OCI-LY1 (cell line): Measurements from ENCODE around the gene SYK.

Experiments
- CTCF ChIP-seq: fragments of 200-600 bp; sonication (generic), shearing (Covaris generic); IDR thresholded peaks from 2 replicates; pipeline ENCODE4 v1.5.1; 2017; ENCODE audit warnings: mild to moderate bottlenecking, antibody characterized with exemption, low read length, moderate library complexity, mixed read lengths
- EZH2 ChIP-seq: fragments of 200-600 bp; sonication (generic), shearing (Covaris generic); IDR thresholded peaks from 2 replicates; pipeline ENCODE4 v1.8.0; 2017; ENCODE audit warnings: borderline replicate concordance, mixed run types, mild to moderate bottlenecking, antibody characterized with exemption, low read length, moderate library complexity, mixed read lengths

DNA sequence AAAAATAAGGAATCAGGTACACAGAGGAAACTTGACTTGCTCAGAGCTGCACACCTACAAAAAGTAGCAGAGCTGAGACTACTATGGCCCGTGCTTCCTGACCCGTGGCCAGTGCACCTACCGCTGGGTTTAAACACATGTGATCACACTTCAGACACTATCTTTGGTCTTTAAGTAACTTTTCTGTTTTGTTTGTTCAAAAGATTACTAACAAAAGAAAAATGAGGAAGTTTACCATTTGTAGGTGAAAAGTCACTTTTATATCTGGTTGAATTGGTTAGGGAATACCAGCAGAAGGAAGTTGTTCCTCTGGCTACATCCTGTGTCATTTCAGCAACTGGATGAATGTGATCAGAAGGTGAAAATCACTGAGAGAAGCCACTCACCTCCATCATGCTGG lies 6.5 kb upstream of the SYK start:
- no peak for TF ChIP-seq CTCF
- TF ChIP-seq EZH2 = no peak
